ENCODE results near the gene U2AF2.
A peak's percentile ranks its signal among the peaks of the same experiment; 100 is the strongest.

Gene U2AF2

DNA sequence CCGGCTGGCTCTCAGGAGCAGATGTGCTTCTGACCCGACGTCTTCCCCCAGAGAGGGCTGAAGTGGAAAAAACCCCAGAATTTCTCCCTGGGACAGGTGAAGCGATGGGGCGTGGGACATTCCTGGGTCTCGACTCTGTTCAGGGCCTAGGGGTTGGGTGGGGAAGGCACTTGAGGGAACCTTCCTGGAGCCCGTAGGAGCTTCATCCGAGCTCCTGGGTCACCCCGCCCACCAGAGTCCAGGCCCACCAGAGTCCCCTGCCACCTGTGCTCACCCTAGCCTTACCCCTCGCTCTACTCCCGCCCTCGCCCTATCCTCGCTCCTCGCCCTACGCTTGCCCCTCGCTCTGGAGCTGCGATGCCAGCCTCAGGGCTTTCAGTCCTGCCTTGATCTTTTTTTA is 43.4 kb downstream of the U2AF2 start:
- Histone ChIP-seq H3K4me3 (replicated peaks; ENCODE audit: low read depth, low read length) (no peak overlapping the region), H3K36me3 (ENCODE audit: control insufficient read depth, insufficient read depth, low read length) (peaks cover 30% of the 10 kb centered on the region), H3K27me3 (replicated peaks; ENCODE audit: control insufficient read depth, insufficient read depth, low read length) (no peaks in the 10 kb centered on the region)
- no peak for DNase-seq (ENCODE audit: extremely low read depth, insufficient read length)
- TF ChIP-seq, protein P1, sequence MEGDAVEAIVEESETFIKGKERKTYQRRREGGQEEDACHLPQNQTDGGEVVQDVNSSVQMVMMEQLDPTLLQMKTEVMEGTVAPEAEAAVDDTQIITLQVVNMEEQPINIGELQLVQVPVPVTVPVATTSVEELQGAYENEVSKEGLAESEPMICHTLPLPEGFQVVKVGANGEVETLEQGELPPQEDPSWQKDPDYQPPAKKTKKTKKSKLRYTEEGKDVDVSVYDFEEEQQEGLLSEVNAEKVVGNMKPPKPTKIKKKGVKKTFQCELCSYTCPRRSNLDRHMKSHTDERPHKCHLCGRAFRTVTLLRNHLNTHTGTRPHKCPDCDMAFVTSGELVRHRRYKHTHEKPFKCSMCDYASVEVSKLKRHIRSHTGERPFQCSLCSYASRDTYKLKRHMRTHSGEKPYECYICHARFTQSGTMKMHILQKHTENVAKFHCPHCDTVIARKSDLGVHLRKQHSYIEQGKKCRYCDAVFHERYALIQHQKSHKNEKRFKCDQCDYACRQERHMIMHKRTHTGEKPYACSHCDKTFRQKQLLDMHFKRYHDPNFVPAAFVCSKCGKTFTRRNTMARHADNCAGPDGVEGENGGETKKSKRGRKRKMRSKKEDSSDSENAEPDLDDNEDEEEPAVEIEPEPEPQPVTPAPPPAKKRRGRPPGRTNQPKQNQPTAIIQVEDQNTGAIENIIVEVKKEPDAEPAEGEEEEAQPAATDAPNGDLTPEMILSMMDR (IDR thresholded peaks at IDR 0.05; ENCODE audit: insufficient read depth, low read length, poor library complexity, severe bottlenecking) = no peak

DNA sequence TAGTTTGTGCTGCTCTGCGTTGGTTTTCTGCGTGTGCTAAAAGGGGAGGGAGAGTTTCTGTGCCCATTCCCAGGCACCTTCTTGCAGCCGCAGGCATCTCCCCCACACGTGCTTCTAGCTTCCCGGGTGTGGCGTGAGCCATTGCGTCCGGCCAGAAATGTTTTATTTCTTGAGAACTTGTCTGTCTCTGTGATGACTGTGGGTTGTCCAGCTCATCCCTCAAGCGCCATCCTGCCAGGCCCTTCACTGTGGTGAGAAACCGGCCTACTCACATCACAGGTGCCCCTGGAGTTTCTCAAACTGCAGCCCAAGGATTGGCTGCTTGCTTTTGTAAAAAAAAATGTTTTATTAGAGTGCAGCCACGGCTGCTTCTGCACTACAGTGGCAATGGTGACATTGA is 44.4 kb downstream of the U2AF2 start:
- TF ChIP-seq, protein P1 (IDR thresholded peaks at IDR 0.05; ENCODE audit: insufficient read depth, low read length, poor library complexity, severe bottlenecking) = no peak
- Histone ChIP-seq H3K36me3 (ENCODE audit: control insufficient read depth, insufficient read depth, low read length) (peaks cover 32% of the 10 kb centered on the region), H3K27me3 (replicated peaks; ENCODE audit: control insufficient read depth, insufficient read depth, low read length) (no peaks in the 10 kb centered on the region), H3K4me3 (replicated peaks; ENCODE audit: low read depth, low read length) (no peak overlapping the region)
- no peak for DNase-seq (ENCODE audit: extremely low read depth, insufficient read length)

DNA sequence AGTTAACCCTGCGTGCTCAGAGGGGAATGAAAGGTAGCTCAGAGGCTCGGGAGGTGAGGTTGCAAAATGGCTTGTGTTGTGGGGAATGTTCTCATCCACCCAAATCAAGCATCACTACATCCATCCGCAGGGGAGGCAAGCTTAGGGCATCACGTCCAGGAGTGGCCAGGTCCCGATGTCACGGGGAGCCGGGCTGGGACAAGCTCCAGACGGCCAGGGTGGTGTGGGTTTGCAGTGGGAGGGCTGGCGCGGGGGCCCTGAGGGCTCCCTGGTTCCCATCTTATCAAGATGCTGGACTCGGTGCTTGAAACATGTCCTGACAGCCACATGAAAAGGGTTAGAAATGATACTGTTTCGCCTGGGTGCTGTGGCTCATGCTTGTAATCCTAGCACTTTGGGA is 46.0 kb downstream of the U2AF2 start:
- DNase-seq (ENCODE audit: extremely low read depth, insufficient read length) = no peak
- Histone ChIP-seq H3K36me3 (ENCODE audit: control insufficient read depth, insufficient read depth, low read length) (peaks cover 23% of the 10 kb centered on the region), H3K4me3 (replicated peaks; ENCODE audit: low read depth, low read length) (no peak overlapping the region), H3K27me3 (replicated peaks; ENCODE audit: control insufficient read depth, insufficient read depth, low read length) (no peaks in the 10 kb centered on the region)
- TF ChIP-seq, protein P1 (IDR thresholded peaks at IDR 0.05; ENCODE audit: insufficient read depth, low read length, poor library complexity, severe bottlenecking) = no peak

DNA sequence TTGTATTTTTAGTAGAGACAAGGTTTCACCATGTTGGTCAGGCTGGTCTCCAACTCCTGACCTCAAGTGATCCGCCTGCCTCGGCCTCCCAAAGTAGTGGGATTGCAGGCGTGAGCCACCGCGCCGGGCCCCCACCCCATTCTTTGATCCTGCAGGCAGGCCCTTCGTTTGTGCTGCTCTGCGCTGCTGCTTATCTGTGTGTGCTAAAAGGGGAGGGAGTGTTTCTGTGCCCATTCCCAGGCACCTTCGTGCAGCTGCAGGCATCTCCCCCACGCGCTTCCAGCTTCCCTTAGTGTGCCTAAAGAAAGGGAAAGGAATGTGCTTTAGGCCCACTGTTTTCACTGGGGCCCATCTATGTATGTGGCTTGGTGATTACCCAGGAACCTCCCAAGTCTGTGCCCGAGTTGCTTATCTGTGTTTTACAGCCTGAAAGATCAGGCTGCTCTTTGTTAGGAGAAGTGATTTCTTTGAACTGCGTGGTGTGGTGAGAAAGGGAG is 47.3 kb downstream of the U2AF2 start:
- Histone ChIP-seq H3K4me3 (replicated peaks; ENCODE audit: low read depth, low read length) (no peak overlapping the region), H3K36me3 (ENCODE audit: control insufficient read depth, insufficient read depth, low read length) (peaks cover 13% of the 10 kb centered on the region), H3K27me3 (replicated peaks; ENCODE audit: control insufficient read depth, insufficient read depth, low read length) (no peaks in the 10 kb centered on the region)
- DNase-seq (ENCODE audit: extremely low read depth, insufficient read length) = no peak
- TF ChIP-seq, protein P1 (IDR thresholded peaks at IDR 0.05; ENCODE audit: insufficient read depth, low read length, poor library complexity, severe bottlenecking) = no peak

DNA sequence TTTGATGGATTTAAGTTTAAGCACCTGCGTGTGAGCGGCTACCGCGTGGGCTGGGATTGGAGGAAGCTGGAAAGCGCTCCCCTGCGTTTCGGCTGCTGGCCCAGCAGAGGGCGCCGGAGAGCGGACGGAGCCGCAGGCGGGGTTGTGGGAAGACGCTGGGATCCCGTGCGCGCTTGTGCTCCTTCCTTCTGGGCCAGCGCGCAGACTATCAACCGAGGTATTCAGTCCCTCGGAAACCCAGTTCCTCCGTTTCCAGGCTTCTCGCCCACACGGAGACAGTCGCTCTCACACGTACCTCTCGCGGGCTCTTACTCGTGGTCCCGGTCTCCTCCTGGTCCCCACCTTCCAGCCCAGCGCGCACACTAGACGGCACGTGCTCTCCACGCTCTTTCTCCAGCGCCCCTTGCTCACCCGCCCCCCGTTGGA is 49.0 kb downstream of the U2AF2 start:
- DNase-seq (ENCODE audit: extremely low read depth, insufficient read length) = no peak
- TF ChIP-seq, protein P1 (IDR thresholded peaks at IDR 0.05; ENCODE audit: insufficient read depth, low read length, poor library complexity, severe bottlenecking) = peak; percentile 59
- Histone ChIP-seq H3K27me3 (replicated peaks; ENCODE audit: control insufficient read depth, insufficient read depth, low read length) (no peaks in the 10 kb centered on the region), H3K36me3 (ENCODE audit: control insufficient read depth, insufficient read depth, low read length) (peaks cover 9% of the 10 kb centered on the region), H3K4me3 (replicated peaks; ENCODE audit: low read depth, low read length) (no peak overlapping the region)
